ENCODE results near the gene CHAD. TPM values are rescaled to one million over a fixed set of nuclear protein-coding genes. Genes with fewer than 3 reads are reported as not detected.

Gene CHAD
- total RNA-seq, 2 experiments from 2014 or later: not detected

DNA sequence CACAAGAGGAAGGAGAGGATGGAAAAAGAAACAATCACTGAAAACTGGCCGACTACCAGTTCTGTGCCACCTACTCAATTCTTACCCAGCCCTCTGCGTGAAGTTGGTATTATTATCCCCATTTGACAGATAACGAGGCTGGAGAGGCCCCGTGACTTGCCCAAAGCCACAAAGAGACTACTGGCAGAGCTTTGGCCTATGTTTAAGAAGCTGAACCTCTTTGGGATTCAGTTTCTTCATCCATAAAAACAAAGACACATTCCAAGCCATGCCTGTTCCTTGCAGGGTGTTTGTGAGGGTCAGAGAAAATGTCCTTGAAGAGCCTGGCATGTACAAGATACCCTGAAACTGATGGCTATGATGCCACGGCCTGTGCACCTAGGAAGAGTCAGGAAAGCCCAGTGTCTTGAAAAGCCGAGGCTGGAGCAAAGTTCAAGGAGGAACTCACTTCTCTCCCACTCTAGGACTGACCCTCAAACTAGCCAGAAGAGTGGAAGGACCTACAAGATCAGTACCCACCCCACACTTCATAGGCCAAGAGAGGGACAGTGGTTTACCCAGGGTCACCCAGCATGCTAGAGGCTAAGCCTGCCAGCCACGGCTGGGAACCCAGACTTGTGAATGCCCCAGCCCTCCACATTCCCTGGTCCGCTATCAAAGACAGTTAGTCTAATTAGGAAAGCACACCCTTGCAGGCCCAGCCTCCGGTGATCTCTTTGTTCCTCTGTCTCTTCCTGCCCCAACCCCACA is 44.3 kb downstream of the CHAD start:
- Mint-ChIP-seq H3K27me3 (no peaks in the 10 kb centered on the region), H3K27ac (no peak overlapping the region), H3K36me3 (ENCODE audit: low read depth) (peaks cover 2% of the 10 kb centered on the region), H3K4me3 (no peak overlapping the region), H3K4me1 (ENCODE audit: low read depth) (peaks cover 37% of the 10 kb centered on the region), H3K9me3 (peaks cover under 1% of the 10 kb centered on the region)
- DNase-seq: no peak
- CTCF ChIA-PET: interaction anchor here (1.8 kb wide), 1 partner anchor 28 kb away, joined by 5 read pairs; no protein-coding TSS in a partner anchor
- no peak for ATAC-seq
- intact Hi-C loops (cut with micrococcal nuclease): no loop called here
- TF ChIP-seq CTCF (IDR thresholded peaks at IDR 0.05): no peak
- POLR2A ChIA-PET: interaction anchor here (0.7 to 1.4 kb wide), 2 partner anchors 32 to 51 kb away, joined by 4 to 5 read pairs; no protein-coding TSS in a partner anchor

- Mint-ChIP-seq H3K4me3 (no peak overlapping the region), H3K4me1 (ENCODE audit: low read depth) (peaks cover 37% of the 10 kb centered on the region), H3K27ac (no peak overlapping the region), H3K36me3 (ENCODE audit: low read depth) (peaks cover 2% of the 10 kb centered on the region), H3K9me3 (peaks cover 7% of the 10 kb centered on the region), H3K27me3 (no peaks in the 10 kb centered on the region)
- intact Hi-C loops (cut with micrococcal nuclease): no loop called here
- ATAC-seq (no peak), DNase-seq (no peak)
- POLR2A ChIA-PET: no interaction called here
- CTCF ChIA-PET: no interaction called here
- no peak for TF ChIP-seq CTCF (IDR thresholded peaks at IDR 0.05)
These were observed 45.0 kb downstream of the CHAD start for GRCh38 chr17:50423553-50424159.

DNA sequence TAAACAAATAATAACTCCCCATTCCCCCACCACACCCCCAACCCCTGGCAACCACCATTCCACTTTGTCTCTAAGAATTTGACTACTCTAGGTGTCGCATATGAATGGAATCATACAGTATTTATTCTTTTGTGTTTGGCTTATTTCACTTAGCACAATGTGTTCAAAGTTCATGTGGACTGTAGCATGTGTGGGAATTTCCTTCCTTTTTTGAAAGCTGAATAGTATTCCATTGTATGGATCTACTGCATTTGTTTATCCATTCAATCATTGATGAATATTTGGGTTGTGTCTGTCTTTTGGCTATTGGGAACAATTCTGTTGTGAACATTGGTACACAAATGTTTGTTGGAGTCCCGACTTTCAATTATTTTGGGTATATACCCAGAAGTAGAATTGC is 45.9 kb downstream of the CHAD start:
- CTCF ChIA-PET: interaction anchor here (0.9 to 2.7 kb wide), 3 partner anchors 14 to 61 kb away, joined by 3 to 31 read pairs (median 10); partner anchors contain the start of gene LRRC59
- H3K27me3 Mint-ChIP-seq: no peaks in the 10 kb centered on the region
- H3K9me3 Mint-ChIP-seq: peaks cover 7% of the 10 kb centered on the region
- TF ChIP-seq CTCF (IDR thresholded peaks at IDR 0.05): no peak
- H3K36me3 Mint-ChIP-seq (ENCODE audit: low read depth): peaks cover 2% of the 10 kb centered on the region
- POLR2A ChIA-PET: no interaction called here
- ATAC-seq: no peak
- H3K4me1 Mint-ChIP-seq (ENCODE audit: low read depth): peaks cover 35% of the 10 kb centered on the region
- no peak for DNase-seq
- H3K27ac Mint-ChIP-seq: no peak overlapping the region
- intact Hi-C loops (cut with micrococcal nuclease): no loop called here
- no peak overlapping the region for H3K4me3 Mint-ChIP-seq

GRCh38 chr17:50421308-50422051 is 47.2 kb downstream of the CHAD start:
- Mint-ChIP-seq H3K36me3 (ENCODE audit: low read depth) (peaks cover 2% of the 10 kb centered on the region), H3K4me1 (ENCODE audit: low read depth) (peaks cover 25% of the 10 kb centered on the region), H3K27me3 (no peaks in the 10 kb centered on the region), H3K27ac (peak overlapping the region; percentile 87), H3K9me3 (peaks cover 7% of the 10 kb centered on the region), H3K4me3 (peak overlapping the region; percentile 67)
- peak; percentile 53 for ATAC-seq
- no peak for DNase-seq
- intact Hi-C loops (cut with micrococcal nuclease): no loop called here
- no peak for TF ChIP-seq CTCF (IDR thresholded peaks at IDR 0.05)
- ChIA-PET POLR2A (interaction anchor here (0.7 to 2.1 kb wide), 4 partner anchors 24 to 269 kb away, joined by 3 to 7 read pairs (median 4); partner anchors contain the start of gene LRRC59), CTCF (interaction anchor here (1.0 to 2.7 kb wide), 4 partner anchors 12 to 59 kb away, joined by 3 to 31 read pairs (median 8); partner anchors contain the start of gene LRRC59)
